ENCODE data around the gene MED29. TPM values are rescaled to one million over a fixed set of nuclear protein-coding genes. Genes with fewer than 3 reads are reported as not detected.

MED29 gene
- total and polyA plus RNA-seq, 2 of the 13 experiments (the other 11 are each of a cell fraction or from before 2014, with no cell fraction given), result 14.0 to 19.7 TPM

- TF ChIP-seq ZSCAN21 (CRISPR knock-in tag; IDR thresholded peaks at IDR 0.05; ENCODE audit: borderline replicate concordance) (peak; percentile 77; the same call in 1 of the 2 replicates), CEBPZ (IDR thresholded peaks at IDR 0.05; ENCODE audit: low read length) (no peak), IKZF5 (CRISPR knock-in tag; IDR thresholded peaks at IDR 0.05) (peak; percentile 98), ZBTB37 (CRISPR knock-in tag; IDR thresholded peaks at IDR 0.05) (no peak), ZNF740 (CRISPR knock-in tag; IDR thresholded peaks at IDR 0.05) (peak; percentile 92), ZNF746 (CRISPR knock-in tag; IDR thresholded peaks at IDR 0.05) (peak; percentile 94), RBFOX2 (IDR thresholded peaks at IDR 0.05; ENCODE audit: low read depth, low read length) (peak; percentile 73; the same call in 1 of the 2 replicates), ISL2 (CRISPR knock-in tag; IDR thresholded peaks at IDR 0.05) (peak; percentile 81), ATM (IDR thresholded peaks at IDR 0.05; ENCODE audit: borderline replicate concordance) (no peak), NR2F1 (CRISPR knock-in tag; IDR thresholded peaks at IDR 0.05) (peak; percentile 37 to 56; a peak in 2 of 4 replicates), TRIM24 (CRISPR knock-in tag; IDR thresholded peaks at IDR 0.05) (no peak), PRDM15 (CRISPR knock-in tag; IDR thresholded peaks at IDR 0.05) (no peak), STAT6 (CRISPR knock-in tag; IDR thresholded peaks at IDR 0.05; ENCODE audit: borderline replicate concordance) (no peak; the same call in 1 of the 2 replicates)
Measured at GRCh38 chr19:39397360-39398296, 6.5 kb downstream of the MED29 start (continued).

Data from HepG2 (cell line).